ENCODE results near the gene ITGB1.

Gene ITGB1

DNA sequence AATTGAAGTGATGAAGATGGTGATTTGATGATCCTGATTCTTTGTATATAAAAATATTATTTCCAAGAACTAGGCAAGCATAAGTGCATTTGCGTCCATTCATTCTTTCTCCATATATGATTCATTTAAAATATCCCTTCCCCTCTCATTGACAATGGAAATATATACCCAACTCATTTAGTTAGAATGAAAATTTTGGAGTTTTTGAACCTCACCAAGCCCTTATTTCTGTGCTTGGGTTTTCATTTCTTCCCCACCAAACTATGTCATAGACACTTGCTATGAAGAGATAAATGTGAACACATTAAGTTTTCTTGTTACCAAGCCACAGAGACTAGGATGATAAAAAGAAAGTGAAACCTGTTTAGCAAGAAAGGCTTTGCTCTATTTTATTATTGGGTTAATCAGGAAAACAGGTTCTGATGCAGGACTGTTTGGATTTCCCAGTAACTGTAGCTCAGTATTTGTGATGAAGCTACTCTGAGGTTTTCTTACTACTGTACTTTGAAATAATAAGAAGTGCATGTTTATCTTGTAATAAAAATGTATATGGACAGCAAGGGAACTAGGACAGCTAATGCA lies 68.3 kb downstream of the ITGB1 start:
- DNase-seq (ENCODE audit: low read depth in 2 of 2): no peak

- no peak for DNase-seq (ENCODE audit: low read depth in 2 of 2)
These were observed 69.7 kb downstream of the ITGB1 start for GRCh38 chr10:32888161-32888927.

- no peak for DNase-seq (ENCODE audit: low read depth in 2 of 2)
These were observed 70.5 kb downstream of the ITGB1 start for GRCh38 chr10:32887481-32887880.

DNA sequence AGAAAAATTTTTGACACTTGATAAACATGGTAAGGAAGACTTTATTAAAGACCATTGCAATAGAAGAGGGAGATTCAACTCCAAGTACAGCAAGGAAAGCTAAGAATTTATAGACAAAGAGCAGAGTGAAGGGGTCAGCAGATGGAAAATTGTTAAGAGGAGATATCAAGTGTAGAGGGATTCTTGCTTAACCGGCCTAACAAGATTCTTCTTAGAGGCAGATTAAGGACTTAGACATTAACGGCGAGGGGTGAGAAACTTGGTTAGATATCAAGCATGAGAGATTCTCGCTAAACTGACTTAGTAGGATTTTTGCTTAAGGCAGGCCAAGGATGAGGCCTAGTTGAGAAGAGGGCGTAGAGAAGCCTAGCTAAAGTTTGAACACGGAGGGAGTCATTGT lies 76.0 kb downstream of the ITGB1 start:
- no peak for DNase-seq (ENCODE audit: low read depth in 2 of 2)

- DNase-seq (ENCODE audit: low read depth in 2 of 2): no peak
These were observed 79.4 kb downstream of the ITGB1 start for GRCh38 chr10:32878646-32879045.

DNA sequence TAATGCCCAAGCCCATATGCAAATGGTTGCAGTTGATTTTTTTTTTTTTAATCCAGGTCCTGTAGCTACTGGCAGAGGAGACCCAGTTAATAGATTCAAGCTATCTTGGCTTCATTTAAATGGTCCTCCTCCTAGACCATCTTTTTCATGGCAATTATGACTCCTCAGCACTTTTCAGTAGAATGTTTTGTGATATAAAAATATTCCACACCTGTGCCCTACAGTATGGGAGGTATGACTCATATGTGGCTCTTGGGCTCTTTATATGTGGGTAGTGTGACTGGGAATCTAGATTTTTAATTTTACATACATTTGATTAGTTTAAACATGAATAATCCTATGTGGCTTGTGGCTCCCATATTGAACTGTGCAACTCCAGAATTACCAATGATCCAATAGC lies 80.1 kb downstream of the ITGB1 start:
- DNase-seq (ENCODE audit: low read depth in 2 of 2): no peak

DNA sequence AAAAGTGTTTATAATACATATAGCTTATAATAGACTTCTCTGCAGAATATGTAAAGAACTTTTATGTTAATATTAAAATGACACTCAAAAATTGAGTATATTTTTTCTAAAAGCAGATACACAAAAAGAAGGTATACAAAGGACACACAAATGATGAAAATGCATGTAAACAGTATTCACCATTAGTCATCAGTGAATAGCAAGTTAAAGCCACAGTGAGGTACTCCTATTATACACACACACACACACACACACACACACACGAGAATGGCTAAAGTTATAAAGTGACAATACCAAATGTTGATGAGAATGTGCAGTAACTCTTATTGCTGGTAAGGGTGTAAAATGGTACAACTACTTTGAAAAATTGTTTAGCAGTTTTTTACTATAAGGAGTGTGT lies 92.9 kb downstream of the ITGB1 start:
- DNase-seq (ENCODE audit: low read depth in 2 of 2): no peak

- DNase-seq (ENCODE audit: low read depth in 2 of 2): no peak
These were observed 103.6 kb downstream of the ITGB1 start for GRCh38 chr10:32854435-32854834.

DNA sequence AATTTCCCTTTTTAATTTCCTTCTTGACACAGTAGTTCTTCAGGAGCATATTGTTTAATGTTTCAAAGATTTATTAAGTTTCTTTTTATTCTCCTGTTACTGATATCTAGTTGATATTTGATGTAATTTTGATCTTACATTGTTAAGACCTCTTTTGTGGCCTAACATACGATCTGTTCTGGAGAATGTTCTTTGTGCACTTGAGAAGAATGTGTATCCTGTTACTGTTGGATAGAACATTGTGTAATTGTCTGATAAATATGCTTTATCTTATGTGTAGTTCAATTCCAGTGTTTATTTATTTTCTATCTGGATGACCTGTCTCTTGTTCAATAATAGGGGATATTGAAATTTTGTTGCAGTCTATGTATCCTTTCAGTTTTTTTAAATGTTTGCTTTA lies 106.7 kb downstream of the ITGB1 start:
- no peak for DNase-seq (ENCODE audit: low read depth in 2 of 2)

Data from stimulated activated CD8-positive, alpha-beta memory T cell treated with anti-CD3 and anti-CD28 coated beads, Interleukin-7, amount 100 ng/mL, for 1 hour (primary cell).